Lung (tissue), 12 donors: Measurements from ENCODE around the gene TYRP1. TPM values are rescaled to one million over a fixed set of nuclear protein-coding genes. Genes with fewer than 3 reads are reported as not detected.

ENCODE experiments used
- ATAC-seq: fragments of 200-7000 bp; cut with Tn5 transposase; one replicate; pipeline ENCODE4 v1.9.1; 2020; ENCODE audit warnings: moderate number of reproducible peaks; ENCODE audit not compliant: insufficient read depth, low FRiP score
- DNase-seq, 3 donors: peaks; one replicate each; pipeline ENCODE4 v3.0.0-alpha.2; 2013 to 2017
- H3K27ac ChIP-seq, 2 donors: one replicate each; pipeline ENCODE4 v1.5.1; 2013; ENCODE audit warnings: mild to moderate bottlenecking in 2 of 2, moderate library complexity in 2 of 2, control low read depth in 1 of 2, inconsistent platforms in 1 of 2, low read depth in 1 of 2, low read length in 1 of 2
- H3K27me3 ChIP-seq, 3 donors: one replicate each; pipeline ENCODE4 v1.5.1; 2013; ENCODE audit warnings: low read length in 2 of 3; ENCODE audit not compliant: control insufficient read depth in 3 of 3, insufficient read depth in 3 of 3
- H3K36me3 ChIP-seq, 4 donors: one replicate each; pipeline ENCODE4 v1.5.1; 2013; ENCODE audit warnings: low read length in 4 of 4, mild to moderate bottlenecking in 1 of 4, moderate library complexity in 1 of 4; ENCODE audit not compliant: control insufficient read depth in 4 of 4, insufficient read depth in 4 of 4
- H3K4me1 ChIP-seq, 5 donors: one replicate each; pipeline ENCODE4 v1.5.1; 2013; ENCODE audit warnings: low read length in 5 of 5, mild to moderate bottlenecking in 2 of 5, moderate library complexity in 1 of 5; ENCODE audit not compliant: control insufficient read depth in 5 of 5, insufficient read depth in 5 of 5
- H3K4me3 ChIP-seq: one replicate; pipeline ENCODE4 v1.5.1; 2013; ENCODE audit warnings: mild to moderate bottlenecking, control low read depth, moderate library complexity
- H3K9ac ChIP-seq, 2 donors: one replicate each; pipeline ENCODE4 v1.5.1; 2013; ENCODE audit warnings: low read length in 2 of 2, control low read depth in 1 of 2; ENCODE audit not compliant: insufficient read depth in 1 of 2
- H3K9me3 ChIP-seq, 4 donors: one replicate each; pipeline ENCODE4 v1.5.1; 2013; ENCODE audit warnings: low read length in 3 of 4, mild to moderate bottlenecking in 1 of 4, moderate library complexity in 1 of 4; ENCODE audit not compliant: control insufficient read depth in 4 of 4, insufficient read depth in 3 of 4
- CTCF ChIP-seq: IDR thresholded peaks from 2 replicates; pipeline ENCODE4 v1.5.1; 2012; ENCODE audit warnings: mild to moderate bottlenecking; ENCODE audit errors: control extremely low read depth, extremely low read depth
- WGBS, 2 donors: extraction: QIAGEN DNeasy Blood & Tissue Kit; methylation state at CpG; one replicate each; pipeline ENCODE4 v1.1.7; 2013; 5-methylcytosine and 5-hydroxymethylcytosine counted together
- polyA plus RNA-seq, 2 donors: library from polyadenylated mRNA; stranded (reverse); fragments of 200-250 nt; gene quantifications; one replicate each; pipeline ENCODE4 v1.2.1, GENCODE V29; 2013
- total RNA-seq, 2 donors: library from RNA; depleted of rRNA in 1 of 2; stranded (reverse); fragments of >200 nt in 1 of 2; gene quantifications; one replicate each; pipeline ENCODE4 v1.2.1, GENCODE V29; 2014 to 2021
- donor health status: control.
- donor health status: control.
- donor health status: Bipolar disorder and iron deficiency.
- donor health status: healthy.
- donor health status: DM: yes; HTN: yes; CAD: no.

TYRP1 gene
- total and polyA plus RNA-seq, 4 donors = 0.59 to 5.1 (median 1.3) TPM

- 38 to 42% methylated on average over 3 of the region's 3 CpGs for WGBS, 2 donors
These were observed 42.5 kb downstream of the TYRP1 start for GRCh38 chr9:12735665-12736064.

GRCh38 chr9:12737871-12738270 is 44.7 kb downstream of the TYRP1 start:
- no peak for TF ChIP-seq CTCF
- ATAC-seq (no peak), DNase-seq (no peak)
- H3K4me1 ChIP-seq = peaks cover 0 to 12% (median 0%) of the 10 kb centered on the region in 5 donors
- H3K9me3 ChIP-seq = peaks cover 0 to 6% (median under 1%) of the 10 kb centered on the region in 4 donors
- H3K4me3 ChIP-seq = no peak overlapping the region
- WGBS, 2 donors = 0 to 3% methylated on average over 1 of the region's 1 CpG
- no peak overlapping the region for H3K27ac ChIP-seq
- no peaks in the 10 kb centered on the region for H3K36me3 ChIP-seq
- H3K27me3 ChIP-seq = no peaks in the 10 kb centered on the region
- no peak overlapping the region for H3K9ac ChIP-seq

More at GRCh38 chr9:12735665-12736064, 42.5 kb downstream of the TYRP1 start:
- TF ChIP-seq CTCF = no peak
- ATAC-seq (no peak), DNase-seq (peak in 1 of 3 donors; percentile 35)
- Histone ChIP-seq H3K9ac (no peak overlapping the region), H3K27me3 (no peaks in the 10 kb centered on the region), H3K4me1 (peaks cover 0 to 22% (median 2%) of the 10 kb centered on the region in 5 donors), H3K36me3 (no peaks in the 10 kb centered on the region), H3K27ac (no peak overlapping the region), H3K9me3 (peaks cover 0 to 6% (median under 1%) of the 10 kb centered on the region in 4 donors), H3K4me3 (no peak overlapping the region)

- H3K36me3 ChIP-seq = no peaks in the 10 kb centered on the region
- no peak overlapping the region for H3K4me3 ChIP-seq
- H3K27ac ChIP-seq = no peak overlapping the region
- ATAC-seq (no peak), DNase-seq (peak in 2 of 3 donors; percentile 50 to 58)
- TF ChIP-seq CTCF = no peak
- H3K9ac ChIP-seq = no peak overlapping the region
- H3K4me1 ChIP-seq = peaks cover 0 to 12% (median 0%) of the 10 kb centered on the region in 5 donors
- H3K27me3 ChIP-seq = no peaks in the 10 kb centered on the region
- H3K9me3 ChIP-seq = peaks cover 0 to 6% (median under 1%) of the 10 kb centered on the region in 4 donors
These were observed 45.9 kb downstream of the TYRP1 start for GRCh38 chr9:12739014-12739652.

- ATAC-seq = no peak
- no peak for DNase-seq
- no peaks in the 10 kb centered on the region for H3K9me3 ChIP-seq
- 78 to 86% methylated on average over 2 of the region's 2 CpGs for WGBS, 2 donors
- no peak overlapping the region for H3K27ac ChIP-seq
- TF ChIP-seq CTCF = no peak
- H3K27me3 ChIP-seq = no peaks in the 10 kb centered on the region
- no peak overlapping the region for H3K9ac ChIP-seq
- no peak overlapping the region for H3K4me3 ChIP-seq
- no peaks in the 10 kb centered on the region for H3K36me3 ChIP-seq
- H3K4me1 ChIP-seq = peaks cover 0 to 12% (median 0%) of the 10 kb centered on the region in 5 donors
These were observed 47.7 kb downstream of the TYRP1 start for GRCh38 chr9:12740845-12741244.
